HG03097 (cell line): ENCODE results near the gene AURKB.
A peak's percentile ranks its signal among the peaks of the same experiment; 100 is the strongest.
"Not testable (repeated sequence)": the region's sequence is repeated elsewhere in the genome, so short reads cannot be mapped to it uniquely, and the experiment has no call there.

Experiments
- ATAC-seq: cut with Tn5 transposase; IDR thresholded peaks from one replicate; pipeline ENCODE4 v1.9.1; 2021; ENCODE audit not compliant: unreplicated experiment, low FRiP score

AURKB gene

GRCh38 chr17:8225813-8226535 is 15.6 kb upstream of the AURKB start:
- no peak for ATAC-seq

- ATAC-seq: no peak
Observed at GRCh38 chr17:8224891-8225812, 14.8 kb upstream of the AURKB start.

- peak; percentile 0 for ATAC-seq
Observed at GRCh38 chr17:8223356-8224126, 13.2 kb upstream of the AURKB start.

GRCh38 chr17:8222630-8223355 is 12.4 kb upstream of the AURKB start:
- peak; percentile 33 for ATAC-seq

- ATAC-seq: peak; percentile 17
Observed at GRCh38 chr17:8222380-8222629, 11.9 kb upstream of the AURKB start.

- ATAC-seq: peak; percentile 46
Observed at GRCh38 chr17:8221663-8222379, 11.4 kb upstream of the AURKB start.

GRCh38 chr17:8220783-8221662 is 10.6 kb upstream of the AURKB start:
- ATAC-seq: no peak

GRCh38 chr17:8214000-8214399 is 3.6 kb upstream of the AURKB start:
- not testable (repeated sequence) for ATAC-seq

GRCh38 chr17:8212312-8213180 is 2.2 kb upstream of the AURKB start:
- ATAC-seq: no peak

- no peak for ATAC-seq
Observed at GRCh38 chr17:8210761-8211458, 535 bp upstream of the AURKB start.

- ATAC-seq: no peak
Observed at GRCh38 chr17:8206536-8206935, 3.8 kb downstream of the AURKB start.

GRCh38 chr17:8204761-8205555 is 5.4 kb downstream of the AURKB start:
- ATAC-seq: no peak

- ATAC-seq: peak; percentile 20
Observed at GRCh38 chr17:8192070-8192815, 18.1 kb downstream of the AURKB start.

GRCh38 chr17:8190506-8190905 is 19.9 kb downstream of the AURKB start:
- ATAC-seq: no peak

- ATAC-seq: peak; percentile 39
Observed at GRCh38 chr17:8189711-8190477, 20.5 kb downstream of the AURKB start, which contains the start of gene BORCS6. TSS of gene BORCS6 (minus strand) at chr17:8190180. CDS start at chr17:8190140, 40 bp downstream.
